ENCODE results near the gene IKZF2. TPM values are rescaled to one million over a fixed set of nuclear protein-coding genes. Genes with fewer than 3 reads are reported as not detected.

Gene IKZF2
- total and polyA plus RNA-seq, 2 of the 4 experiments (the other 2 are of a cell fraction), result 2.1 to 25.5 TPM

DNA sequence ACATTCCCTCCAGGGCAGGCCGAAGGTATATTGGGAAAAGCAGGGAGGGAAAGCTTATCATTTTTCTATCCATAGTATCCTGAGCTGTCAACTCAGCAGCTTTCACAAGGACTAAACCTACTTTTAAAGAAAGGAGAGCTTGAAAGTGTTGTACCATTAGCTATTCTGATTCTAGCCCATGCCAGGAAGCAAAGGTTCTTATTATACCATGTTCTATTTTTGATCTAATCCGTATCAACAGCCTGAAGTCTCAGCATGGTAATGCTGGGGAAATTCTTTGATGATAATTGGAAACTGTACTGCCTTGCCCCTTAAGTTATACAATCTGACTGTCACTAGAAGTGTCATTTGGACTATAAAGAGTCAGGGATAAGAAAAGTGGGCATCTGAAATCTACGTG, 193.3 kb downstream of the IKZF2 start:
- Histone ChIP-seq H3K79me1 (ENCODE audit: low read depth in 1 of 2, low read length in 2 of 2) (no peaks in the 10 kb centered on the region), H3K56ac (ENCODE audit: extremely low read depth, insufficient read depth, low read length) (no peak overlapping the region), H3K4me1 (ENCODE audit: control insufficient read depth, insufficient read depth, low read length) (peaks cover 1% of the 10 kb centered on the region; the same call in 1 of the 2 replicates), H3K18ac (ENCODE audit: low read depth, low read length) (no peak overlapping the region), H3K9ac (ENCODE audit: low read depth, low read length) (no peak overlapping the region), H3K36me3 (ENCODE audit: control insufficient read depth, insufficient read depth, low read length) (no peaks in the 10 kb centered on the region), H2BK5ac (ENCODE audit: low read depth, low read length, poor library complexity, severe bottlenecking) (no peak overlapping the region), H3K4me3 (ENCODE audit: insufficient read depth, low read depth, low read length) (no peak overlapping the region), H2BK120ac (ENCODE audit: low read depth, low read length) (no peak overlapping the region), H3K9me1 (ENCODE audit: insufficient read depth, low read length) (no peaks in the 10 kb centered on the region), H3K9me3 (ENCODE audit: control insufficient read depth, insufficient read depth, low read length) (no peaks in the 10 kb centered on the region), H4K8ac (ENCODE audit: low read depth in 2 of 2, low read length in 2 of 2) (no peak overlapping the region), H3K4me2 (ENCODE audit: low read depth, low read length) (no peak overlapping the region), H3K23ac (ENCODE audit: low read depth, low read length) (no peak overlapping the region), H2BK20ac (ENCODE audit: low read depth, low read length) (no peak overlapping the region), H2AFZ (replicated peaks; ENCODE audit: low read length, poor library complexity) (no peak overlapping the region), H4K20me1 (ENCODE audit: insufficient read depth, low read length) (no peaks in the 10 kb centered on the region), H4K5ac (ENCODE audit: low read depth, low read length) (no peak overlapping the region), H4K91ac (ENCODE audit: insufficient read depth, low read depth, low read length) (no peak overlapping the region), H3K14ac (replicated peaks; ENCODE audit: low read depth, low read length) (no peak overlapping the region), H2AK5ac (ENCODE audit: low read depth, low read length) (no peak overlapping the region), H3K27ac (ENCODE audit: insufficient read depth, low read length) (no peak overlapping the region), H3K4ac (ENCODE audit: low read depth, low read length) (no peak overlapping the region), H3K27me3 (ENCODE audit: control insufficient read depth, insufficient read depth, low read length) (no peaks in the 10 kb centered on the region), H2AK9ac (replicated peaks; ENCODE audit: low read depth, low read length, poor library complexity) (no peak overlapping the region), H2BK15ac (ENCODE audit: low read depth, low read length) (no peak overlapping the region)
- no CpG with 5 or more reads among the region's 3 CpGs for WGBS, 2 experiments (ENCODE audit: extremely low coverage in 2 of 2, insufficient read length in 1 of 2)
- no TSS peak for BruUV-seq (replicated peaks)
- DNase-seq (no peak), ATAC-seq (ENCODE audit: low read depth) (no peak)
- in situ Hi-C loops (cut with MboI; ENCODE audit: low sequenced_read_pairs) (no loop called here), intact Hi-C loops (cut with micrococcal nuclease) (no loop called here), dilution Hi-C loops (cut with HindIII; ENCODE audit: low sequenced_read_pairs, unreplicated experiment) (no loop called here)
- ChIA-PET POLR2A (ENCODE audit: unreplicated experiment) (no interaction called here), CTCF (interaction anchor here (0.9 kb wide), 1 partner anchor 9 kb away, joined by 3 read pairs; no protein-coding TSS in a partner anchor)
- no peak for TF ChIP-seq NFE2L2 (IDR thresholded peaks at IDR 0.05; ENCODE audit: low read depth, low read length)
- TF ChIP-seq RFX5 (IDR thresholded peaks at IDR 0.05; ENCODE audit: low read depth, low read length), result no peak
- TF ChIP-seq, protein P1, sequence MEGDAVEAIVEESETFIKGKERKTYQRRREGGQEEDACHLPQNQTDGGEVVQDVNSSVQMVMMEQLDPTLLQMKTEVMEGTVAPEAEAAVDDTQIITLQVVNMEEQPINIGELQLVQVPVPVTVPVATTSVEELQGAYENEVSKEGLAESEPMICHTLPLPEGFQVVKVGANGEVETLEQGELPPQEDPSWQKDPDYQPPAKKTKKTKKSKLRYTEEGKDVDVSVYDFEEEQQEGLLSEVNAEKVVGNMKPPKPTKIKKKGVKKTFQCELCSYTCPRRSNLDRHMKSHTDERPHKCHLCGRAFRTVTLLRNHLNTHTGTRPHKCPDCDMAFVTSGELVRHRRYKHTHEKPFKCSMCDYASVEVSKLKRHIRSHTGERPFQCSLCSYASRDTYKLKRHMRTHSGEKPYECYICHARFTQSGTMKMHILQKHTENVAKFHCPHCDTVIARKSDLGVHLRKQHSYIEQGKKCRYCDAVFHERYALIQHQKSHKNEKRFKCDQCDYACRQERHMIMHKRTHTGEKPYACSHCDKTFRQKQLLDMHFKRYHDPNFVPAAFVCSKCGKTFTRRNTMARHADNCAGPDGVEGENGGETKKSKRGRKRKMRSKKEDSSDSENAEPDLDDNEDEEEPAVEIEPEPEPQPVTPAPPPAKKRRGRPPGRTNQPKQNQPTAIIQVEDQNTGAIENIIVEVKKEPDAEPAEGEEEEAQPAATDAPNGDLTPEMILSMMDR (conservative IDR thresholded peaks at IDR 0.05; ENCODE audit: low read depth, low read length), result no peak
- TF ChIP-seq MXI1 (IDR thresholded peaks at IDR 0.05; ENCODE audit: borderline replicate concordance, low read depth, low read length), result no peak
- no peak for TF ChIP-seq RAD21 (IDR thresholded peaks at IDR 0.05; ENCODE audit: low read length)
- TF ChIP-seq FOS (IDR thresholded peaks at IDR 0.05; ENCODE audit: low read depth, low read length), result no peak
- no peak for TF ChIP-seq BHLHE40 (IDR thresholded peaks at IDR 0.05; ENCODE audit: low read depth, low read length)
- TF ChIP-seq, protein P2, sequence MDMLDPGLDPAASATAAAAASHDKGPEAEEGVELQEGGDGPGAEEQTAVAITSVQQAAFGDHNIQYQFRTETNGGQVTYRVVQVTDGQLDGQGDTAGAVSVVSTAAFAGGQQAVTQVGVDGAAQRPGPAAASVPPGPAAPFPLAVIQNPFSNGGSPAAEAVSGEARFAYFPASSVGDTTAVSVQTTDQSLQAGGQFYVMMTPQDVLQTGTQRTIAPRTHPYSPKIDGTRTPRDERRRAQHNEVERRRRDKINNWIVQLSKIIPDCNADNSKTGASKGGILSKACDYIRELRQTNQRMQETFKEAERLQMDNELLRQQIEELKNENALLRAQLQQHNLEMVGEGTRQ (IDR thresholded peaks at IDR 0.05; ENCODE audit: low read depth, low read length), result no peak
- no peak for TF ChIP-seq MAZ (IDR thresholded peaks at IDR 0.05; ENCODE audit: borderline replicate concordance, low read depth, low read length)
- TF ChIP-seq ELK1 (IDR thresholded peaks at IDR 0.05; ENCODE audit: borderline replicate concordance, low read depth, low read length), result no peak
- no peak for TF ChIP-seq MAFK (IDR thresholded peaks at IDR 0.05; ENCODE audit: low read depth, low read length)
- TF ChIP-seq POLR2A (IDR thresholded peaks at IDR 0.05; ENCODE audit: low read depth, low read length), result no peak
- TF ChIP-seq CHD1 (IDR thresholded peaks at IDR 0.05; ENCODE audit: low read depth, low read length), result no peak
- no peak for TF ChIP-seq CEBPB (IDR thresholded peaks at IDR 0.05; ENCODE audit: low read depth, low read length)

Measured in IMR-90 (cell line).